ENCODE data around the gene RGMA.

- no peak for TF ChIP-seq EZH2 (IDR thresholded peaks at IDR 0.05; ENCODE audit: low read depth)
- TF ChIP-seq CTCF (conservative IDR thresholded peaks at IDR 0.05): no peak
These were observed 45.2 kb downstream of the RGMA start for GRCh38 chr15:93043621-93044300.

Data from PC-9 (cell line).